Activated CD4-positive, alpha-beta memory T cell treated with anti-CD3 and anti-CD28 coated beads for 36 hours (primary cell): ENCODE data around the gene CDC25A. TPM values are rescaled to one million over a fixed set of nuclear protein-coding genes. Genes with fewer than 3 reads are reported as not detected.

Source experiments
- CTCF ChIA-PET: fragments of 350-600 bp; sonication (Branson Sonifier 250); formaldehyde crosslinking; loops from one replicate; lab custom pipeline; 2021; ENCODE audit warnings: antibody characterized with exemption, inconsistent platforms; lab: Charles Lee
- POLR2A ChIA-PET: fragments of 350-600 bp; sonication (Branson Sonifier 250); formaldehyde crosslinking; loops from one replicate; lab custom pipeline; 2021; ENCODE audit warnings: antibody characterized with exemption; lab: Charles Lee
- DNase-seq: peaks from one replicate; pipeline ENCODE4 v3.0.0-alpha.2; 2020
- H3K27ac Mint-ChIP-seq: one replicate; pipeline ENCODE4 v1.8.0; 2021; ENCODE audit warnings: mixed read lengths
- H3K27me3 Mint-ChIP-seq: one replicate; pipeline ENCODE4 v1.8.0; 2021; ENCODE audit warnings: mixed read lengths
- H3K36me3 Mint-ChIP-seq: one replicate; pipeline ENCODE4 v1.8.0; 2021; ENCODE audit warnings: mixed read lengths
- H3K4me1 Mint-ChIP-seq: one replicate; pipeline ENCODE4 v1.8.0; 2021; ENCODE audit warnings: low read depth, mixed read lengths
- H3K4me3 Mint-ChIP-seq: one replicate; pipeline ENCODE4 v1.8.0; 2021; ENCODE audit warnings: mild to moderate bottlenecking, mixed read lengths
- H3K9me3 Mint-ChIP-seq: one replicate; pipeline ENCODE4 v1.8.0; 2021; ENCODE audit warnings: mixed read lengths
- intact Hi-C: fragments of 100-400 bp; cut with micrococcal nuclease; formaldehyde crosslinking; loops from one replicate; pipeline ENCODE4 v1.15.1; 2023
- total RNA-seq, 2 experiments: library from RNA; stranded (reverse); gene quantifications; one replicate each; pipeline ENCODE4 v1.2.3, GENCODE V29; 2021

Gene CDC25A
- total RNA-seq, 2 experiments from 2014 or later, result 33.7 to 36.8 TPM

GRCh38 chr3:48137425-48137999 lies 50.7 kb downstream of the CDC25A start:
- H3K4me1 Mint-ChIP-seq, result no peaks in the 10 kb centered on the region
- no peak for DNase-seq
- no peak overlapping the region for H3K4me3 Mint-ChIP-seq
- intact Hi-C loops, result no loop called here
- H3K27ac Mint-ChIP-seq, result no peak overlapping the region
- ChIA-PET CTCF (interaction anchor here (1.3 kb wide), 1 partner anchor 14 kb away, joined by 3 read pairs; no protein-coding TSS in a partner anchor), POLR2A (no interaction called here)
- H3K9me3 Mint-ChIP-seq, result no peaks in the 10 kb centered on the region
- H3K36me3 Mint-ChIP-seq, result no peaks in the 10 kb centered on the region
- H3K27me3 Mint-ChIP-seq, result no peaks in the 10 kb centered on the region

DNA sequence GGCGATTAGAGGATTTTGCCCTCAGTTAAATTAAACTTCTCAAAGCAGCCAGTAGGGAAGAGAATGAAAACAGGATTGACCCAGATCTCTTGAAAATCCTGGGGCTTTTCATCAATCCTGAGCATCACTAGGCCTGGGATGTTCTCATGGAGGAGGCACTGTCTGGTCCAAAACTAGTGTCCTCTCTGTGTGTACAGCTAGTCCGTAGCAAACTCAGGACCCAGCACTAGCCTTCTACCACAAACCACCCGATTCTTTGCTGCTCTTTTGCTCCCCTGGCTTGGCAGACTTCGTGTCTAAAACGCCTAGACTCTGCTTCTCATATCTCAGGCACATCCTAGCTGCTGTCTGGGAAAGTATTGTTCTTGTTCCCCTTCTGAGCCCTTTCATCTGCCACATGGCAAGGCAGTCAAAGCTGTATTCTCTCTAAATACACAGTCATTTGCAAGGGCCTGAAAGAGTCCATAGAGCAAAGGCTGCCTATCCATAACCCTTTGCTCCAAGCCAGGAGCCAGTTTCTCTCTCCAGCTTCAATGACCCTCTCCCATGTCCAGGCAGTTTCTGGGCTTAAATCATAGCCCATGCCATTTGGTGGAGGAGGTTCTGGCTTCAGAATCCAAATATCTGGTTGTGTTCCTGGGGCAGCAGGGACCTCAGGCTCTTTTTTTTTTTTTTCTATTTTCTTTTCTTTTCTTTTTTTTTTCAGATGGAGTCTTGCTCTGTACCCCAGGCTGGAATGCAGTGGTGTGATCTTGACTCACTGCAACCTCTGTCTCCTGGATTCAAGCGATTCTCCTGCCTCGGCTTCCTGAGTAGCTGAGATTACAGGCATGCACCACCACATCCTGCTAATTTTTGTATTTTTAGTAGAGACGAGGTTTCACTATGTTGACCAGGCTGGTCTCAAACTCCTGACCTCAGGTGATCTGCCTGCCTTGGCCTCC lies 52.4 kb downstream of the CDC25A start:
- Mint-ChIP-seq H3K27ac (no peak overlapping the region), H3K36me3 (no peaks in the 10 kb centered on the region), H3K27me3 (no peaks in the 10 kb centered on the region), H3K4me3 (no peak overlapping the region), H3K9me3 (no peaks in the 10 kb centered on the region), H3K4me1 (no peaks in the 10 kb centered on the region)
- no peak for DNase-seq
- ChIA-PET CTCF (interaction anchor here (0.8 to 0.9 kb wide), 2 partner anchors 22 to 196 kb away, joined by 3 to 5 read pairs; no protein-coding TSS in a partner anchor), POLR2A (no interaction called here)
- intact Hi-C loops, result no loop called here

GRCh38 chr3:48130321-48130904 lies 57.8 kb downstream of the CDC25A start:
- H3K27me3 Mint-ChIP-seq, result no peaks in the 10 kb centered on the region
- CTCF ChIA-PET, result interaction anchor here (1.2 kb wide), 1 partner anchor 28 kb away, joined by 3 read pairs; no protein-coding TSS in a partner anchor
- POLR2A ChIA-PET, result no interaction called here
- no peaks in the 10 kb centered on the region for H3K36me3 Mint-ChIP-seq
- intact Hi-C loops, result no loop called here
- no peak overlapping the region for H3K27ac Mint-ChIP-seq
- no peak overlapping the region for H3K4me3 Mint-ChIP-seq
- H3K4me1 Mint-ChIP-seq, result no peaks in the 10 kb centered on the region
- no peaks in the 10 kb centered on the region for H3K9me3 Mint-ChIP-seq
- DNase-seq, result no peak

DNA sequence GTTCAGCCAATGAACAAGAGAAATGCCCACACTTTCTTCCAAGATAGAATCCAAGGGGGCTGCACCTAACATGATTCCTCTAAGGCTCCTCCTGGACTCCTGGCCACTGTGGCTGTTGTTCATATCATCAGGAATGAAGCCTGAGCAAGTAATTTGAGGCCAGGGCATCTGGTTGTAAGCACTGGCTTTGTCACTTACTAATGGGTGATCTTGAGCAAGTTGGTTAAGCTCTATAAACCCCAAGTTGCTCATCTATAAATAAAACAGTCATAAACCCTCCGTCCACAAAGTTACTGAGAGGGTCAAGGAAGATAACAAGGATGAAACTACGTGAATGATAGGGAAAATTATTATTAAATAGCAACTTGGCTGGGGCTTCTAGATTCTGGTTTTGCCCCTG lies 58.3 kb downstream of the CDC25A start:
- H3K4me3 Mint-ChIP-seq, result no peak overlapping the region
- no peaks in the 10 kb centered on the region for H3K4me1 Mint-ChIP-seq
- ChIA-PET CTCF (interaction anchor here (1.2 kb wide), 1 partner anchor 29 kb away, joined by 3 read pairs; no protein-coding TSS in a partner anchor), POLR2A (interaction anchor here (0.6 kb wide), 1 partner anchor 38 kb away, joined by 5 read pairs; no protein-coding TSS in a partner anchor)
- H3K27me3 Mint-ChIP-seq, result no peaks in the 10 kb centered on the region
- H3K9me3 Mint-ChIP-seq, result no peaks in the 10 kb centered on the region
- no peaks in the 10 kb centered on the region for H3K36me3 Mint-ChIP-seq
- no peak overlapping the region for H3K27ac Mint-ChIP-seq
- no peak for DNase-seq
- intact Hi-C loops, result no loop called here

DNA sequence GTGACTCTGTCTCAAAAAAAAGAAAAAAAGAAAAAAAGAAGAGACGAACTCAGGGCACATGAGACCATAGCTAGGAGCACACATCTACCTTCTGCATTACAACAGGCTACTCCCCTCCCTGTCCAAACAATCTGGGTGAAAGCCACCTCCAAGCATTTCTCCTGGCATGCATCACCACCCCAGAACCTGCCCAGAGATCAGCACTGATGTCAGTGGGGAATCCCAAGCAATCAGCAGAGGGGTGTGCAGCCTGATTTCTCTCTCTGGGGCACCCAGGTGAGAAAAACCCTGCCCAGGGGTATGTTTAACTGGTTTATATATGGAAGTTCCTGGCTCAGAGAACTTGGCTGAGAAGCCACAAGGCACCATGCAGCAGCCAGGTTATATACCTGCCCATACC lies 59.4 kb downstream of the CDC25A start:
- Mint-ChIP-seq H3K36me3 (no peaks in the 10 kb centered on the region), H3K27ac (no peak overlapping the region), H3K9me3 (no peaks in the 10 kb centered on the region), H3K4me1 (no peaks in the 10 kb centered on the region), H3K27me3 (no peaks in the 10 kb centered on the region), H3K4me3 (no peak overlapping the region)
- ChIA-PET POLR2A (no interaction called here), CTCF (no interaction called here)
- intact Hi-C loops, result no loop called here
- no peak for DNase-seq

- ChIA-PET POLR2A (no interaction called here), CTCF (interaction anchor here (1.5 kb wide), 1 partner anchor 12 kb away, joined by 3 read pairs; no protein-coding TSS in a partner anchor)
- no peaks in the 10 kb centered on the region for H3K36me3 Mint-ChIP-seq
- H3K4me3 Mint-ChIP-seq, result no peak overlapping the region
- H3K27ac Mint-ChIP-seq, result no peak overlapping the region
- intact Hi-C loops, result no loop called here
- H3K4me1 Mint-ChIP-seq, result no peaks in the 10 kb centered on the region
- no peaks in the 10 kb centered on the region for H3K27me3 Mint-ChIP-seq
- no peak for DNase-seq
- no peaks in the 10 kb centered on the region for H3K9me3 Mint-ChIP-seq
Measured at GRCh38 chr3:48125886-48126622, 62.2 kb downstream of the CDC25A start.

GRCh38 chr3:48125013-48125705 lies 63.1 kb downstream of the CDC25A start:
- H3K36me3 Mint-ChIP-seq, result no peaks in the 10 kb centered on the region
- ChIA-PET CTCF (interaction anchor here (1.5 kb wide), 1 partner anchor 12 kb away, joined by 3 read pairs; no protein-coding TSS in a partner anchor), POLR2A (no interaction called here)
- H3K27ac Mint-ChIP-seq, result no peak overlapping the region
- H3K27me3 Mint-ChIP-seq, result no peaks in the 10 kb centered on the region
- H3K4me1 Mint-ChIP-seq, result no peaks in the 10 kb centered on the region
- DNase-seq, result no peak
- intact Hi-C loops, result no loop called here
- H3K9me3 Mint-ChIP-seq, result no peaks in the 10 kb centered on the region
- H3K4me3 Mint-ChIP-seq, result no peak overlapping the region

GRCh38 chr3:48123346-48123745 lies 64.9 kb downstream of the CDC25A start:
- POLR2A ChIA-PET, result no interaction called here
- CTCF ChIA-PET, result interaction anchor here (1.2 kb wide), 1 partner anchor 133 kb away, joined by 3 read pairs; no protein-coding TSS in a partner anchor
- Mint-ChIP-seq H3K27ac (no peak overlapping the region), H3K27me3 (no peaks in the 10 kb centered on the region), H3K9me3 (no peaks in the 10 kb centered on the region), H3K4me3 (no peak overlapping the region), H3K4me1 (no peaks in the 10 kb centered on the region), H3K36me3 (no peaks in the 10 kb centered on the region)
- intact Hi-C loops, result no loop called here
- no peak for DNase-seq

- DNase-seq, result no peak
- no peaks in the 10 kb centered on the region for H3K27me3 Mint-ChIP-seq
- no peaks in the 10 kb centered on the region for H3K4me1 Mint-ChIP-seq
- no peaks in the 10 kb centered on the region for H3K36me3 Mint-ChIP-seq
- H3K4me3 Mint-ChIP-seq, result no peak overlapping the region
- CTCF ChIA-PET, result interaction anchor here (1.2 kb wide), 1 partner anchor 133 kb away, joined by 3 read pairs; no protein-coding TSS in a partner anchor
- no peak overlapping the region for H3K27ac Mint-ChIP-seq
- no peaks in the 10 kb centered on the region for H3K9me3 Mint-ChIP-seq
- intact Hi-C loops, result no loop called here
- POLR2A ChIA-PET, result no interaction called here
Measured at GRCh38 chr3:48122504-48122903, 65.7 kb downstream of the CDC25A start.

GRCh38 chr3:48120223-48120622 lies 68.0 kb downstream of the CDC25A start:
- no peaks in the 10 kb centered on the region for H3K27me3 Mint-ChIP-seq
- no peak overlapping the region for H3K4me3 Mint-ChIP-seq
- no peaks in the 10 kb centered on the region for H3K9me3 Mint-ChIP-seq
- no peak overlapping the region for H3K27ac Mint-ChIP-seq
- H3K36me3 Mint-ChIP-seq, result no peaks in the 10 kb centered on the region
- intact Hi-C loops, result no loop called here
- DNase-seq, result no peak
- ChIA-PET CTCF (no interaction called here), POLR2A (no interaction called here)
- no peaks in the 10 kb centered on the region for H3K4me1 Mint-ChIP-seq

DNA sequence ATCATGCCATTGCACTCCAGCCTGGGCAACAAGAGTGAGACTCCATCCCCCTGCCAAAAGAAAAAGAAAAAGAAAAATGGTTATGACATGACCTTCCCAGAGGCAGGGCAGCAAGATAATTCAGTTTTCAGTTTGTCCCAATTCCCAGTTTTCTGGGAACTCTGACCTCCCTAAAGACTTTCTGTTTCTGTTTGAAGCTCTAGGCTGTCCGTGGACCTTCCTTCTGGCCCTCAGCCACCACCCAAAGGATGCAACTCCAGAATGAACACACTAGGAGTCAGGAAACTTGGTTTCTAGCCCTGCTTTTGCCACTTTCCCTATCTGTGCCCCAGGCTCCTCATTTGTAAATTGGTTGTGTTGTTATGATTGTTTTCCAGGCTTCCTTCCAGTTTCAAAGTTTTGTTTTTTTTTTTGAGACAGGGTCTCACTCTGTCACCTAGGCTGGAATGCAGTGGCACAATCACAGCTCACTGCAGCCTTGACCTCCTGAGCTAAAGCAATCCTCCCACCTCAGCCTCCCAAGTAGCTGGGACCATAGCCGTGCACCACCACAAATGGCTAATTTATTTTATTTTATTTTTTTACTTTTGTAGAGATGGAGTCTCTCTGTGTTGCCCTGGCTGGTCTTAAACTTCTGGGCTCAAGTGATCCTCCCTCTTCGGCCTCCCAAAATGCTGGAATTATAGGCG lies 68.6 kb downstream of the CDC25A start:
- Mint-ChIP-seq H3K4me1 (no peaks in the 10 kb centered on the region), H3K9me3 (no peaks in the 10 kb centered on the region), H3K36me3 (no peaks in the 10 kb centered on the region), H3K27me3 (no peaks in the 10 kb centered on the region), H3K4me3 (no peak overlapping the region), H3K27ac (no peak overlapping the region)
- ChIA-PET CTCF (no interaction called here), POLR2A (no interaction called here)
- intact Hi-C loops, result no loop called here
- DNase-seq, result no peak
